DOHH2 (cell line): ENCODE results near the gene GPANK1.

Experiments used
- CTCF ChIP-seq: fragments of 200-600 bp; sonication (generic); IDR thresholded peaks from one replicate; pipeline ENCODE4 v1.5.1; 2014; ENCODE audit warnings: antibody characterized with exemption, mild to moderate bottlenecking, low read depth, low read length; ENCODE audit not compliant: poor library complexity, severe bottlenecking
- EZH2phosphoT487 ChIP-seq: fragments of 200-600 bp; sonication (generic); IDR thresholded peaks from 2 replicates; pipeline ENCODE4 v1.6.1; 2017; ENCODE audit warnings: borderline replicate concordance, mild to moderate bottlenecking, antibody characterized with exemption, low read length, moderate library complexity, mixed read lengths

- TF ChIP-seq CTCF = no peak
- TF ChIP-seq EZH2phosphoT487 = no peak
Measured at GRCh38 chr6:31683591-31683990, 18.8 kb upstream of the GPANK1 start.
